Right renal pelvis (tissue), 4 donors: ENCODE data around the gene SETD4. TPM values are rescaled to one million over a fixed set of nuclear protein-coding genes. Genes with fewer than 3 reads are reported as not detected.
A peak's percentile ranks its signal among the peaks of the same experiment; 100 is the strongest.
"Not testable (repeated sequence)": the region's sequence is repeated elsewhere in the genome, so short reads cannot be mapped to it uniquely, and the experiment has no call there.

Source experiments
- DNase-seq, 4 donors: peaks; one replicate each; pipeline ENCODE4 v3.0.0-alpha.2; 2013; ENCODE audit warnings: low read depth in 4 of 4, low spot score in 3 of 4, missing footprints in 1 of 4
- polyA plus RNA-seq, 4 donors: library from polyadenylated mRNA; unstranded; fragments of 120-200 nt; gene quantifications; one replicate each; pipeline ENCODE4 v1.2.1, GENCODE V29; 2013; ENCODE audit not compliant: insufficient read length in 4 of 4

Gene SETD4
- polyA plus RNA-seq: 10 to 100 TPM; 28.9 to 33.8 (median 31.2) TPM

- peak; percentile 80 to 94 (median 82) for DNase-seq
These were observed at the start of gene SETD4 for GRCh38 chr21:36060159-36060921. Gene SETD4, minus strand, starts transcription at chr21:36060526. Its CDS starts 1,638 bp downstream, at chr21:36058888.

GRCh38 chr21:36109868-36110267 lies 49.5 kb upstream of the SETD4 start:
- DNase-seq: no peak

- no peak for DNase-seq
These were observed 45.1 kb upstream of the SETD4 start for GRCh38 chr21:36105327-36105842.

- peak in 2 of 4 donors; percentile 68 for DNase-seq
These were observed 44.3 kb upstream of the SETD4 start for GRCh38 chr21:36104317-36105300.

GRCh38 chr21:36103434-36103833 lies 43.1 kb upstream of the SETD4 start:
- no peak for DNase-seq

- no peak for DNase-seq
These were observed 40.8 kb upstream of the SETD4 start for GRCh38 chr21:36100971-36101641.

GRCh38 chr21:36099695-36100211 lies 39.4 kb upstream of the SETD4 start:
- not testable (repeated sequence) for DNase-seq

- no peak for DNase-seq
These were observed 38.7 kb upstream of the SETD4 start for GRCh38 chr21:36099000-36099399.

GRCh38 chr21:36098182-36098532 lies 37.8 kb upstream of the SETD4 start:
- no peak for DNase-seq

GRCh38 chr21:36097427-36098181 lies 37.3 kb upstream of the SETD4 start:
- peak in 2 of 4 donors; percentile 48 to 58 for DNase-seq

- no peak for DNase-seq
These were observed 36.3 kb upstream of the SETD4 start for GRCh38 chr21:36096398-36097290.

- no peak for DNase-seq
These were observed 33.2 kb upstream of the SETD4 start for GRCh38 chr21:36093512-36093911.

- DNase-seq: no peak
These were observed 32.4 kb upstream of the SETD4 start for GRCh38 chr21:36092681-36093080.

GRCh38 chr21:36089946-36090345 lies 29.6 kb upstream of the SETD4 start:
- DNase-seq: no peak

- DNase-seq: no peak
These were observed 27.2 kb upstream of the SETD4 start for GRCh38 chr21:36087362-36088138.

- no peak for DNase-seq
These were observed 21.9 kb upstream of the SETD4 start for GRCh38 chr21:36082237-36082664.

- no peak for DNase-seq
These were observed 20.1 kb upstream of the SETD4 start for GRCh38 chr21:36080386-36080785.

- DNase-seq: no peak
These were observed 19.3 kb upstream of the SETD4 start for GRCh38 chr21:36079671-36080070.
